Activated CD8-positive, alpha-beta memory T cell treated with anti-CD3 and anti-CD28 coated beads for 1 hour (primary cell): ENCODE results near the gene RAVER2.
A peak's percentile ranks its signal among the peaks of the same experiment; 100 is the strongest.
"Not testable (repeated sequence)": the region's sequence is repeated elsewhere in the genome, so short reads cannot be mapped to it uniquely, and the experiment has no call there.

Experiments
- DNase-seq, 2 donors: peaks; one replicate each; pipeline ENCODE4 v3.0.0-alpha.2; 2020; ENCODE audit warnings: low read depth in 1 of 2; ENCODE audit errors: extremely low read depth in 1 of 2

RAVER2 gene

GRCh38 chr1:64810001-64810400 is 65.1 kb downstream of the RAVER2 start:
- no peak for DNase-seq

GRCh38 chr1:64811131-64811530 is 66.3 kb downstream of the RAVER2 start:
- DNase-seq = no peak

GRCh38 chr1:64814427-64814826 is 69.6 kb downstream of the RAVER2 start:
- DNase-seq = no peak

- not testable (repeated sequence) for DNase-seq
These were observed 72.5 kb downstream of the RAVER2 start for GRCh38 chr1:64817364-64817763.

GRCh38 chr1:64820572-64820971 is 75.7 kb downstream of the RAVER2 start:
- not testable (repeated sequence) for DNase-seq

DNA sequence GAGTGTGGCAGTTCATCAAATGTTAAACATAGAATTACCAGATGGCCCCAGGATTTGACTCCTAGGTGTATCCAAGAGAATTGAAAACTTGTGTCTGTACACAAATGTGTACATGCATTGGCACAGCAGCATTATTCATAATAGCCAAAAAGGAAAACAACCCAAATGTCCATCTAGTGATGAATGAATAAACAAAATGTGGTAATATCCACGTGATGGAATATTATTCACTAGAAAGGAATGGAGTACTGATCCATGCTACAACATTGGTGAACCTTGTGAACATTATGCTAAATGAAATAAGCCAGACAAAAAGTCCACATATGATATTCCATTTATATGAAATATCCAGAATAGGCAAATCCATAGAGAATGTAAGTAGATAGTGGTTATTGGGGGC is 77.7 kb downstream of the RAVER2 start:
- no peak for DNase-seq

DNA sequence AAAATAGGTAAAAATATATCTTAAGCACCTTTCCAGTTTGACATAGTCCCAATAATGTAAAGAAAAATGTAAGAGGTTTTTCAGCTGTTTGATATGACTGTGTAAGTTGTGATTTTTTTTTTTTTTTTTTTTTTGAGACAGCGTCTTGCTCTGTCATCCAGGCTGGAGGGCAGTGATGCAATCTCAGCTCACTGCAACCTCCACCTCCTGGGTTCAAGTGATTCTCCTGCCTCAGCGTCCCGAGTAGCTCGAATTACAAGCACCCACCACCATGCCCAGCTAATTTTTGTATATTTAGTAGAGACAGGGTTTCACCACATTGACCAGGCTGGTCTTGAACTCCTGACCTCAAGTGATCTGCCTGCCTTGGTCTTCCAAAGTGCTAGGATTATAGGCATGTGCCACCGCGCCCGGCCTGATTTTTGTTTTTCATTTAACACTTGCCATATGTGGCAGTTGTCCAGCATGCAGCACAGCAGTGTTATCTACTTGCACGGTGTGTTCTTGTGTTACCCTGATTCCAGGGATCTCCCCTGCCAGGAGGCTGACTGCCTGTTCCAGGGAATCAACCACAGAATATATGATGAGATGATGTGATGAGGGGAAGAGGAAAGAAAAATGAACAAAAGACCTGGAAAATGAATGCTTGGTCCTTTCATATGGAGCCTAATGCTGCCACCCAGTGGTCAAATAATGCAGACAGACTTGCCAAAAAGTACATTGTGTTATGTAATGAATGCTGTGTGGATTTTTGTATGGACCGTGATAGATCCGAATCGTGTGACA is 79.0 kb downstream of the RAVER2 start:
- DNase-seq = peak; percentile 16 to 29

- no peak for DNase-seq
These were observed 82.1 kb downstream of the RAVER2 start for GRCh38 chr1:64826991-64827390.

GRCh38 chr1:64828829-64829228 is 84.0 kb downstream of the RAVER2 start:
- no peak for DNase-seq

GRCh38 chr1:64829411-64830029 is 84.6 kb downstream of the RAVER2 start:
- no peak for DNase-seq

GRCh38 chr1:64830030-64830651 is 85.3 kb downstream of the RAVER2 start:
- no peak for DNase-seq

- no peak for DNase-seq
These were observed 89.9 kb downstream of the RAVER2 start for GRCh38 chr1:64834734-64835133.

DNA sequence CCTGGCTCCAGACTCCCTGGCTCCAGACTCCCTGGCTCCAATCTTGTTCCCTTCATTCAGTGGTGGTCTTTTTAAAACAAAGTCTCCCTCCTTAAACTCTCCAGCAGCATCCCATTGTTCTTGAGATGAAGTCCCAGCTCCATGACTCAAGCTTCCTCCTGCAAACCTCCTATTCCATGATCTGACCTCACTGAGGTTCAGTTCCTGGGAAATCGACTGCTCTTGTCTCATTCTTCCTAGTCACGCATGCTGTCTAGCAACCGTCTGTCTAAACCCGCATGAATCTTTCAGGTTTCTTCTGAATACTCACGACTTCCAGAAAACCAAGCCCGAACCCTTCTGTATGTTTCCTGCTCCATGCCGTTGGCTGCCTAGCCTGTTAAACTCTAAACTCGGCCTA is 91.9 kb downstream of the RAVER2 start:
- DNase-seq = no peak

- DNase-seq = no peak
These were observed 93.6 kb downstream of the RAVER2 start for GRCh38 chr1:64838486-64838885.

DNA sequence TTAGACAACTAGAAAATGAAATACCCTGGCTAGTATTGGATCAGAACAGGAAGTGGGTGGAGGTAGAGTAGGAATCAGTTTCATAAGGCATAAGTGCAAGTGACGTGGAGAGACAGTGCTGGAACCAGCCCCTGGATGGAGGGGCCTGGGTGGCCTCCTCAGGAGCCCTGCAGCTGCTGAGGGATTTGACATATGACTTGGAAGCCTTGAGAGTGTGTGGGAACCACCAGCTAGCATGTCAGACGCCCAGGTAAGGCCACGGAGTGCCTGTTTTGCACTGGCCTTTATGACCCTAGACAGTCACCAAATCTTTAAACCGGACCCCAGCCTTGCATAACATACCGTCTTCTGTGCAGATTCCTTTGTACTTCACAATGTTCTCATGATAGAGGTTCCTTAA is 94.4 kb downstream of the RAVER2 start:
- DNase-seq = no peak

GRCh38 chr1:64839732-64840405 is 95.0 kb downstream of the RAVER2 start:
- no peak for DNase-seq

- no peak for DNase-seq
These were observed 96.6 kb downstream of the RAVER2 start for GRCh38 chr1:64841330-64842065.

GRCh38 chr1:64842224-64842623 is 97.3 kb downstream of the RAVER2 start:
- no peak for DNase-seq

DNA sequence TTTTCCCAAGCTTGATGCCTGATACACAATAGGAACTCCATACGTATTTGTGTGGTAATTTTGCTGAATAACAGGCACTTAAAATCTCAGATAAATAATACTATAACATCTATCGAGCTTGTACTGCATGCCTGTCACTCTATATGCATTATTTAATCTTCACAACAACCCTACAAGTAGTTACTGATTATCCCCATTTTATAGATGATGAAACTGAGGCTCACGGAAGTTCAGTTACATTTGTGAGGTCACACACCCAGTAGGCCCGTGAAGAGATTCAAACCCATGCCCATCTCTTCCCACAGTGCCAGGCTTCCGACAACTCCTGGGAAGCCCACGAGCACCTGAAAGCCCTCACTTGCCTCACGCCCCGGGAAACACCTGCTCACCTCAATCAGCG is 98.8 kb downstream of the RAVER2 start:
- DNase-seq = no peak

DNA sequence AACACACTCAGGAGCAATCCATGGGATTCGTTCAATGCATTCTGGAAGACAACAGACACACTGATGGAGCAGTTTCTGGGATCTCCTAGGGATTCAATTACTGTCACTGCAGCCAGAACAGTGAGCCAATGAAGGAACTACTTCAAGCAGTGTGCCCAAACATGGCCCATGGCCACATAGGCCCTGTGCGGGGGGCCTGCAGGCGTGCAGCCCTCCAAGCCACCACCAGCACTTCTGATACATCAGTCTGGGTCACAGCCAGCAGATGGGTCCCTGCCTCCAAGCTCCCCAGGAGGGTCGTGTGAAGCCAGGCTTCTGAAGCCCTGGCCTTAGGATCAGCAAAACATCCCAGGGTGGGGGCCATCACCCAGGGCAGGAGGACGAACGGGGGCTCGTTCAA is 99.3 kb downstream of the RAVER2 start:
- no peak for DNase-seq

- no peak for DNase-seq
These were observed 99.7 kb downstream of the RAVER2 start for GRCh38 chr1:64844609-64845008.
